Measurements from ENCODE around the gene PTDSS2. TPM values are rescaled to one million over a fixed set of nuclear protein-coding genes. Genes with fewer than 3 reads are reported as not detected.

The PTDSS2 gene
- total RNA-seq, 1 donor from 2014 or later: 50.4 TPM

DNA sequence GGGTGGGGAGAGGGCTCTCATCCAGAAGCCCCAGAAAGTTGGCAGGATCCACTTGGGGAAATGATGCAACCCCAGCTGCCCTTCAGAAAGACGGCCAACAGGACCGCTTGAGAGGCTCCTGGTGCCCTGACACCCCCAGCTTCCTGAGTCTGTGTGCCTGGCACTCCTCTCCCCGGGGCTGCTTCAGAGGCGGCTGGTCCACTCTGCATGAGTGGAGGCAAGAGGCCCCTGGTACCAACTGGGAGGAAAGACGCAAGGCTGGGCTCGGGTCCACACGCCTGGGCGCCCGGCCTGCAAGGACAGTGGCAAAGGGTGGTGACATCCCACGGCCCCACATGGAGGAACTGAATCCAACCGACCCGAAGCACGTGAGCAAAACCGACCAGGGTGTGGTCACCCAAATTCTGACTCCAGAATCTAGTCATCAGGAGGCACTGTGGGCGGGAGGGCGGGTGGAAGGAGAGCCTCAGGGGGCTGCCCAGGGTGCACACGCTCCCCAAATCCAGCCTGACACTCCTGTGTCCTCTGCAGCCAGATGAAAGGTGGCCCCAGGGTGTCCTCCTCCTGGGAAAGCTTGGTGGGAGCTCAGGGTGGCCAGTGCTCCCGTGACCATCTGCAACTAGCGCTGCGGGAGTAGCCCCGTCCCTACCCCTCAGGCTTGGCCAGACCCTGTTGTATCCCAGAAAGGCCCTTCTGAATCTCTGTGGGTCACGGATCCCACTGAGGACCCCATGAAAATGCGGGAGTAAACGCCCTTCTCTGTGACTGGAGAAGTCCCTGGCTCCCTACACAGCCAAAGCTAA, 53.3 kb downstream of the PTDSS2 start:
- Mint-ChIP-seq H3K4me1 (ENCODE audit: low read depth) (peaks cover 4% of the 10 kb centered on the region), H3K4me3 (ENCODE audit: low read depth) (no peak overlapping the region), H3K9me3 (ENCODE audit: low read depth) (no peaks in the 10 kb centered on the region), H3K27me3 (no peaks in the 10 kb centered on the region), H3K36me3 (ENCODE audit: insufficient read depth) (peaks cover 3% of the 10 kb centered on the region), H3K27ac (peak overlapping the region; percentile 37)
- DNase-seq (ENCODE audit: low spot score, unreplicated experiment): no peak
- no peak for TF ChIP-seq CTCF (IDR thresholded peaks at IDR 0.05; ENCODE audit: unreplicated experiment)

DNA sequence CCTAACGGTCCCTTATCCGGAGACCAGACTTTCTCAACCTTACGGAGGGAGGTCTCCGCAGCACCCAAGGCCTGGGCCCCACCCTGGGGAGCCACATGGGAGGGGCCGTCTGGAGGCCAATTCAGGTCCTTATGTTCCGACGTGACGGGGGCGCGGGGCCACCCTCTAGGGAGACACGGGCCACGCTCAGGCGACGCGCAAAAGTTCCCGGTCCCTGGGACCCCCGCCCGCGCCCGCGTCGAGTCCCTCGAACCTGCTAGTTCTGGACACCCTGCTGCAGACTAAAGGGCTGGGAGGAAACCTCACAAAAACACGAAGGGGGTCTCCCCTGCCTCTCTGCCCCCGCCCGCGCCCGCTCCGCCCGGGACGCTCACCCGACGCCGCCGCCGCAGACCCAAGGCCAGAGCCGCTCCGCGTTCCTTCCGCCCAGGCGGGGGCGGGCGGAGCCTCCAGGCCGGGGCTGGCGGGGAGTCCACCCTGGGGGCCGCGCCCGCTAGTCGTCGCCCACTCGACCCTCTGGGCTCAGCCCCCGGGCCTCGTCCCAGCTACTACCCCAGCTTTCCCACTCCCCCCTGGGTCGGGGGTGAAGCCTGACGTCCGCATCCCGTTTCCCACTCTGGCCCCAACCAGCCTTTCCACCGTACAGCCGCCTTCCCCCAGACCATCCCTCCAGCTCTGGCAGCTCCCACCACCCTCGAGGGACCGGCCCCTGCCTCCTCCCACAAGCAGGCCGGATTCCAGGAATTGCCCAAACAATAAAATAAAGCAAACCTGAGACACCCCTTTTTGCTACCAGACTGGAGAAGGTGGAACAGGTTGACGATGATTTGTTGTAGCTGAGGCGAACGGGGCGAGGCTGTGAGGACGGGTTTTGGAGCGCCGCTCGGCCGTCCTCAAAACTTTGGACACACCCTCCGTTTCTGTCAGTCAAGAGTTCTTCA, 54.2 kb downstream of the PTDSS2 start:
- Mint-ChIP-seq H3K4me1 (ENCODE audit: low read depth) (peaks cover 4% of the 10 kb centered on the region), H3K27me3 (no peaks in the 10 kb centered on the region), H3K27ac (peak overlapping the region; percentile 37), H3K4me3 (ENCODE audit: low read depth) (no peak overlapping the region), H3K9me3 (ENCODE audit: low read depth) (no peaks in the 10 kb centered on the region), H3K36me3 (ENCODE audit: insufficient read depth) (peaks cover 3% of the 10 kb centered on the region)
- TF ChIP-seq CTCF (IDR thresholded peaks at IDR 0.05; ENCODE audit: unreplicated experiment): no peak
- DNase-seq (ENCODE audit: low spot score, unreplicated experiment): no peak

DNA sequence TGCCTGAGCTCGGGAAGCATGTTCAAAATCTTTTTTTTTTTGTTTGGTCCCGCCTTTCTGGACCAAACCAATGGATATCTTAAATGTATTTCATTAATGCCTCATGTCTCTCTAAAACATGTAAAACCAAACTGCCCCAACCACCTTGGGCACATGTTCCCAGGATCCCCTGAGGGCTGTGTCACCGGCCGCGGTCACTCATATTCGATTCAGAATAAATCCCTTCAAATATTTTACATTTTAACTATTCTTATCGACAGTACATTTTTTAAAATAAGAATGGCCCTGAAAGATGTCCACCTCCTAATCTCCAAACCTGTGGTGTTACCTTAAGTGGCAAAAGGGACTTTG, 54.9 kb downstream of the PTDSS2 start:
- DNase-seq (ENCODE audit: low spot score, unreplicated experiment): no peak
- H3K4me3 Mint-ChIP-seq (ENCODE audit: low read depth): peak overlapping the region; percentile 96
- peaks cover 4% of the 10 kb centered on the region for H3K36me3 Mint-ChIP-seq (ENCODE audit: insufficient read depth)

DNA sequence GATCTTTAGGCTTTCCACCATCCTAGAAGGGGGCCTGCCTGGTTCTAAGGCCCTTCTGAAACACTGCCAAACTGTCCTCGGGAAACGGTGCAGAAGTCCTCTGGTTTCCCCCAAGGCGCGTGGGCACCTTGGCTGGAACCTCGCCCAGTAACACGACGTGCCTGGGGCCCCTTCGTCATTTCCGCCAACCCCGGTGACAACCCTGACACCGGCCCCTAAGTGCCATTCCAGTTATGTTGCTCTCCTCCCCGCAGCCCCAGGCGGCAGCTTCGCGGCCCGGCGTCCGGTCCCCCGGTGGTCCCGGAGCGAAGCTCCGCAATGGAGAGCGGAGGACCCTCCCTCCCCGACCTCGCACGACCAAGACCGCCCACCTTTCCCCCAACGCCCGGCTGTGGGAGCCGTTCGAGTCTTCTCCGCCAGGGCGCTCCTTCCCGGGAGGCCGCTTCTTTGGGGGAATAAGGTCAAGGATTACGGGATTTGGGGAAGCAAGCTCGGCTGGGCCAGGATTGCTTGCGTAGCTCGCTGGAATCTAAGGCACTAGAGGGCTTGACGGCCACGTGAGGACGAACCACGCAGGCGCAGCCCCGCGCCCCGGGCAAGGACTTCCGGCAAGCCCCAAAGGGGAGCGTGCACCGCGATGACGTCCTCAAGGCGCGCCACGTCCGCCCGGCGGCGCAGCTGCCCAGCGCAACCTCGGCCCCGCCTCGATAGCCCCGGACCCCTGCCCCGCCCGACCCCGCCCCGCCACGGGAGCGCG, 56.3 kb downstream of the PTDSS2 start:
- Mint-ChIP-seq H3K9me3 (ENCODE audit: low read depth) (no peaks in the 10 kb centered on the region), H3K27me3 (no peaks in the 10 kb centered on the region), H3K4me1 (ENCODE audit: low read depth) (peaks cover 4% of the 10 kb centered on the region), H3K27ac (peak overlapping the region; percentile 99), H3K36me3 (ENCODE audit: insufficient read depth) (peaks cover 3% of the 10 kb centered on the region), H3K4me3 (ENCODE audit: low read depth) (peak overlapping the region; percentile 96)
- TF ChIP-seq CTCF (IDR thresholded peaks at IDR 0.05; ENCODE audit: unreplicated experiment): peak; percentile 30
- DNase-seq (ENCODE audit: low spot score, unreplicated experiment): peak; percentile 94

More for the DNA sequence above, 54.9 kb downstream of the PTDSS2 start:
- no peak for TF ChIP-seq CTCF (IDR thresholded peaks at IDR 0.05; ENCODE audit: unreplicated experiment)
- peak overlapping the region; percentile 24 for H3K27ac Mint-ChIP-seq
- H3K4me1 Mint-ChIP-seq (ENCODE audit: low read depth): peaks cover 4% of the 10 kb centered on the region
- no peaks in the 10 kb centered on the region for H3K27me3 Mint-ChIP-seq
- H3K9me3 Mint-ChIP-seq (ENCODE audit: low read depth): no peaks in the 10 kb centered on the region
